ENCODE data around the gene LTC4S. TPM values are rescaled to one million over a fixed set of nuclear protein-coding genes. Genes with fewer than 3 reads are reported as not detected.

Gene LTC4S
- total and polyA plus RNA-seq, 4 donors = 4.0 to 25.3 (median 8.3) TPM

- no peak for ATAC-seq (ENCODE audit: insufficient read depth, low FRiP score)
- peaks cover 0 to 18% (median 7%) of the 10 kb centered on the region in 5 donors for H3K4me1 ChIP-seq (ENCODE audit: control insufficient read depth in 5 of 5, insufficient read depth in 5 of 5, low read length in 5 of 5)
- WGBS, 2 donors = 50 to 53% methylated on average over 13 of the region's 13 CpGs
- no peaks in the 10 kb centered on the region for H3K27me3 ChIP-seq (ENCODE audit: control insufficient read depth in 3 of 3, insufficient read depth in 3 of 3, low read length in 2 of 3)
- no peak for DNase-seq
- peaks cover 0 to 2% (median 0%) of the 10 kb centered on the region in 4 donors for H3K9me3 ChIP-seq (ENCODE audit: control insufficient read depth in 4 of 4, insufficient read depth in 3 of 4, low read length in 3 of 4)
- H3K27ac ChIP-seq (ENCODE audit: low read depth in 1 of 2, low read length in 1 of 2) = peak overlapping the region in 1 of 2 donors; percentile 74
- H3K9ac ChIP-seq (ENCODE audit: insufficient read depth in 1 of 2, low read length in 2 of 2) = no peak overlapping the region
- no peak for TF ChIP-seq CTCF (IDR thresholded peaks at IDR 0.05; ENCODE audit: control extremely low read depth, extremely low read depth)
- peaks cover under 1 to 23% (median 20%) of the 10 kb centered on the region in 4 donors for H3K36me3 ChIP-seq (ENCODE audit: control insufficient read depth in 4 of 4, insufficient read depth in 4 of 4, low read length in 4 of 4)
- H3K4me3 ChIP-seq = no peak overlapping the region
Observed at GRCh38 chr5:179765400-179765799, 28.4 kb upstream of the LTC4S start.

GRCh38 chr5:179766021-179766725, 27.6 kb upstream of the LTC4S start:
- peaks cover 6 to 30% (median 25%) of the 10 kb centered on the region in 4 donors for H3K36me3 ChIP-seq (ENCODE audit: control insufficient read depth in 4 of 4, insufficient read depth in 4 of 4, low read length in 4 of 4)
- DNase-seq (no peak), ATAC-seq (ENCODE audit: insufficient read depth, low FRiP score) (no peak)
- peak overlapping the region in 1 of 2 donors; percentile 74 for H3K27ac ChIP-seq (ENCODE audit: low read depth in 1 of 2, low read length in 1 of 2)
- H3K4me3 ChIP-seq = no peak overlapping the region
- H3K27me3 ChIP-seq (ENCODE audit: control insufficient read depth in 3 of 3, insufficient read depth in 3 of 3, low read length in 2 of 3) = no peaks in the 10 kb centered on the region
- peaks cover 0 to 2% (median 0%) of the 10 kb centered on the region in 4 donors for H3K9me3 ChIP-seq (ENCODE audit: control insufficient read depth in 4 of 4, insufficient read depth in 3 of 4, low read length in 3 of 4)
- peaks cover 0 to 18% (median 7%) of the 10 kb centered on the region in 5 donors for H3K4me1 ChIP-seq (ENCODE audit: control insufficient read depth in 5 of 5, insufficient read depth in 5 of 5, low read length in 5 of 5)
- no peak for TF ChIP-seq CTCF (IDR thresholded peaks at IDR 0.05; ENCODE audit: control extremely low read depth, extremely low read depth)
- no peak overlapping the region for H3K9ac ChIP-seq (ENCODE audit: insufficient read depth in 1 of 2, low read length in 2 of 2)
- 61 to 78% methylated on average over 20 of the region's 20 CpGs for WGBS, 2 donors

- H3K9me3 ChIP-seq (ENCODE audit: control insufficient read depth in 4 of 4, insufficient read depth in 3 of 4, low read length in 3 of 4) = peaks cover 0 to 2% (median 0%) of the 10 kb centered on the region in 4 donors
- peaks cover 0 to 18% (median 5%) of the 10 kb centered on the region in 5 donors for H3K4me1 ChIP-seq (ENCODE audit: control insufficient read depth in 5 of 5, insufficient read depth in 5 of 5, low read length in 5 of 5)
- no peak overlapping the region for H3K27ac ChIP-seq (ENCODE audit: low read depth in 1 of 2, low read length in 1 of 2)
- no peak overlapping the region for H3K9ac ChIP-seq (ENCODE audit: insufficient read depth in 1 of 2, low read length in 2 of 2)
- no peak for ATAC-seq (ENCODE audit: insufficient read depth, low FRiP score)
- no peaks in the 10 kb centered on the region for H3K27me3 ChIP-seq (ENCODE audit: control insufficient read depth in 3 of 3, insufficient read depth in 3 of 3, low read length in 2 of 3)
- no peak overlapping the region for H3K4me3 ChIP-seq
- TF ChIP-seq CTCF (IDR thresholded peaks at IDR 0.05; ENCODE audit: control extremely low read depth, extremely low read depth) = no peak
- peaks cover 8 to 37% (median 32%) of the 10 kb centered on the region in 4 donors for H3K36me3 ChIP-seq (ENCODE audit: control insufficient read depth in 4 of 4, insufficient read depth in 4 of 4, low read length in 4 of 4)
- WGBS, 2 donors = 56 to 62% methylated on average over 12 of the region's 12 CpGs
- DNase-seq = no peak
Observed at GRCh38 chr5:179766726-179767455, 26.9 kb upstream of the LTC4S start.
